Epithelial cell of umbilical artery (primary cell): ENCODE results near the gene TAS2R40. TPM values are rescaled to one million over a fixed set of nuclear protein-coding genes. Genes with fewer than 3 reads are reported as not detected.

Source experiments
- total RNA-seq: library from RNA; depleted of rRNA; stranded (reverse); fragments of >200 nt; gene quantifications from 2 replicates; pipeline ENCODE4 v1.2.3, GENCODE V29; 2014

Gene TAS2R40
- total RNA-seq, result not detected in 2 replicates

GRCh38 chr7:143221737-143222136 lies at the start of gene TAS2R40:
Gene TAS2R40, plus strand, starts transcription at chr7:143222037. Its CDS starts 42 bp downstream, at chr7:143222079.

DNA sequence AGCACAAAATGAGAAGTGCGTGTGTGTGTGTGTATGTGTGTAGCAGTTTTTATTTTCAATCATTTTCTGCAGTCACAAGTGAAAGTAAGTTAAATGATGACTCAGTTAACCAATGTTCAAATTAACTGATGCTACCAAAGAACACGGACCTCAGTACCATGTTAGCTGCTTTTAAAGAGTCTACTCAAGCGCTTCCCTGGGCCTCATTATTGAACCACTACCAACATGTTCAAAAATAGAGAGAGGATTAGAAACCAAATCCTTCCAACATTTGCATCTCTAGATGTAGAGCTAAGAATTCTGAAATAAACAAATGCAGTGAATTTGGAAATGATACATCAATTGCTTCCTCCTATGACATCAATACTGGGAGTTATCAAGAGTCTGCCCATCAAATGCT lies 38.8 kb upstream of the TAS2R40 start, which contains the start of gene TAS2R39:
TAS2R39 (plus strand) TSS at position 396 of the 400 bp plus-strand sequence; CDS start at position 396, 0 bp downstream.

DNA sequence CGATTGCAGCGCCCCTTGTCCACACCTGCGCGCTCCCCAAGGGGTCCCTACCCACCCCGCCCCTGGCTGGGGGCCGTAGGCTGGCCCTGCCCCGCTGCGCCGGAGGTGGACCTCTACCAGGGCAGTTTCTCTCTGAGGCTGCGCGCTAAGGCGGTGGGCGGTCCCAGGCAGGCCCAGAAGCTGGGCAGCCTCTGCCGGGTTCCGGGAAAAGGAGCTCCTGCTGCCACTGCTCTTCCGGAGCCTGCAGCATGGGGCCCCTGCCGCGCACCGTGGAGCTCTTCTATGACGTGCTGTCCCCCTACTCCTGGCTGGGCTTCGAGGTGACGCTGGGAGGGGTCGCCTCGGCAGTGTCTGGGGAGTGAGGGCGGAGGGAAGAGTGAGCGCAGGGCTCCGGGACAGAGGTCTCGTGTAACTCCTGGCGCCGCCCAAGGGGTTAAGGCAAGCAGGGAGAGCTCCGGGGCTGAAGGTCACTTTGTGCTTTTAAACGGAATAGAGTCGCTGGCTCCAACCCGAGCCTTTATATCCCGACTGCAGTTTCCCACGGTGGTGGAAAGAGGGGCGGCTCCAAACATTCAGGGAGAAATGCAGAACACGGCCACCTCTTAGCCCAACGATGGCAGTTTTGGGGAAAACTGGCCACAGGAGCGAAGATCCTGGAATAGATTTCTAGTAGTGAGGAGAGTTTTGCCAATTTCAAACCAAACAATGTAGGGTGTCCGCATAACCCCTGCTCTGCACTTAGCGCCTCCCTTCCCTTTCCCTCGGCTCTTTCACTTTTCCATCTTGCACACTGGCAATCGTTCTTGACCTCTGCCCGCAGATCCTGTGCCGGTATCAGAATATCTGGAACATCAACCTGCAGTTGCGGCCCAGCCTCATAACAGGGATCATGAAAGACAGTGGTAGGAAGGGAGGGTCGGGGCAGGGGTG lies 41.7 kb downstream of the TAS2R40 start, which contains the start of gene GSTK1:
GSTK1 (plus strand) TSS at position 176 of the 930 bp plus-strand sequence; CDS start at position 249, 73 bp downstream.

Other genes starting within 250 kb of the TAS2R40 start
- not detected in 2 replicates for gene OR9A2, start 194.9 kb upstream of the TAS2R40 start, total RNA-seq
- not detected in 2 replicates for gene OR6V1, start 169.7 kb upstream of the TAS2R40 start, total RNA-seq
- not detected in 2 replicates for gene PIP, start 90.0 kb upstream of the TAS2R40 start, total RNA-seq
- gene TAS2R39, start 38.6 kb upstream of the TAS2R40 start, total RNA-seq, result not detected in 2 replicates
- 61.1 and 78.7 TPM in 2 replicates for gene GSTK1, start 41.4 kb downstream of the TAS2R40 start, total RNA-seq
- under 0.01 and 0.61 TPM in 2 replicates for gene TMEM139, start 62.9 kb downstream of the TAS2R40 start, total RNA-seq
- gene CASP2, start 66.3 kb downstream of the TAS2R40 start, total RNA-seq, result 18.8 and 21.4 TPM in 2 replicates
- gene CLCN1, start 94.1 kb downstream of the TAS2R40 start, total RNA-seq, result not detected in 2 replicates
- 1.3 and 1.4 TPM in 2 replicates for gene FAM131B, start 140.7 kb downstream of the TAS2R40 start, total RNA-seq
- gene ZYX, start 159.3 kb downstream of the TAS2R40 start, total RNA-seq, result 23.9 and 29.9 TPM in 2 replicates
- gene EPHA1, start 186.8 kb downstream of the TAS2R40 start, total RNA-seq, result not detected in 2 replicates
- gene TAS2R60, start 221.4 kb downstream of the TAS2R40 start, total RNA-seq, result not detected in 2 replicates